Measurements from ENCODE around the gene MPEG1.

MPEG1 gene

DNA sequence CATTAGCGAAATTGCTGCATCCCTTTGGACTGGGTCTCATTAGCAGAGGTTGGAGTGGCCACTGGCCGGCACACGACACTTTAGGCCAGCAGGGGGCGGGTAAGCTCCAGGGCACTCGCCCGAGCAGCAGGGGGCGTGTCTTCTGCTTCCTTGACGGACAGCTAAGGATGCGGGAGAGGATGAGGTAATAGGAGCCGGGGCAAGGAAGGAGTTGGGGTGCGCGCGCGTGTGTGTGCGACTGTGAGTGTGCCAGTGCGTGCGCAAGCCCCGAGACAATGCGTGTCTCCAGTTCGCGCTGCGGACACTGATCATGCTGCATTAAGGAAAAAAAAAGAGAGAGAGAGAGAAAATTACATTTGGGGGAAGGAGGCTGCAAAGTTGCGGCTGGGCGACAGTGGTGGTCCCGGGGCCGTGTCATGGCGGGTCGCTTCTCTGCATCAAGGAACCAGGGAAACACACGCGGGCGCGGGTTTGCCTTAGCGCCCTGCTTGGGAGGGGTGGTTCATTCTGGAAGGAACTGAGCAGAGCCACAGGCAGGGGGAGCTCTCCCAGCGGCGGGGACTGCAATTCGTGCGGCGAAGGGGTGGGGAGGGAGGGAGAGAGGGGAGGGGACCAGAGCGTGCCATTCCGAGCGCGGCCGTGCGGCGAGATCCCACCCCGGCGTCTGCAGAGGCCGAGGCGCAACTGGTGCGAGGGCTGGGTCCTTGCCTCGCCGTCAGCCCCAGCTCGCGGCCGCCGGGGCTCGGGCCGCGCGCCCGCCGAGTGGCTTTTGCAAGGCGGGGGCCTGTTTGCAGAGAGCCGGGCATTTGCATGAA lies 41.0 kb downstream of the MPEG1 start, which contains the start of gene DTX4:
TSS of gene DTX4 (plus strand) at position 625 of the 815 bp plus-strand sequence. CDS start 464 bp downstream, outside the sequence.
- TF ChIP-seq, protein P1, sequence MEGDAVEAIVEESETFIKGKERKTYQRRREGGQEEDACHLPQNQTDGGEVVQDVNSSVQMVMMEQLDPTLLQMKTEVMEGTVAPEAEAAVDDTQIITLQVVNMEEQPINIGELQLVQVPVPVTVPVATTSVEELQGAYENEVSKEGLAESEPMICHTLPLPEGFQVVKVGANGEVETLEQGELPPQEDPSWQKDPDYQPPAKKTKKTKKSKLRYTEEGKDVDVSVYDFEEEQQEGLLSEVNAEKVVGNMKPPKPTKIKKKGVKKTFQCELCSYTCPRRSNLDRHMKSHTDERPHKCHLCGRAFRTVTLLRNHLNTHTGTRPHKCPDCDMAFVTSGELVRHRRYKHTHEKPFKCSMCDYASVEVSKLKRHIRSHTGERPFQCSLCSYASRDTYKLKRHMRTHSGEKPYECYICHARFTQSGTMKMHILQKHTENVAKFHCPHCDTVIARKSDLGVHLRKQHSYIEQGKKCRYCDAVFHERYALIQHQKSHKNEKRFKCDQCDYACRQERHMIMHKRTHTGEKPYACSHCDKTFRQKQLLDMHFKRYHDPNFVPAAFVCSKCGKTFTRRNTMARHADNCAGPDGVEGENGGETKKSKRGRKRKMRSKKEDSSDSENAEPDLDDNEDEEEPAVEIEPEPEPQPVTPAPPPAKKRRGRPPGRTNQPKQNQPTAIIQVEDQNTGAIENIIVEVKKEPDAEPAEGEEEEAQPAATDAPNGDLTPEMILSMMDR (IDR thresholded peaks at IDR 0.05; ENCODE audit: poor library complexity, severe bottlenecking): peak; percentile 98
- ATAC-seq (ENCODE audit: low read depth) (peak; percentile 59), DNase-seq (ENCODE audit: low spot score) (peak; percentile 92)
- peaks cover 14% of the 10 kb centered on the region for H3K4me1 ChIP-seq (ENCODE audit: insufficient read depth, poor library complexity, severe bottlenecking)
- H3K27ac ChIP-seq (ENCODE audit: poor library complexity, severe bottlenecking): peak within 1 kb of the TSS; percentile 95
- no peaks in the 10 kb centered on the region for H3K9me3 ChIP-seq (ENCODE audit: severe bottlenecking)
- no peaks in the 10 kb centered on the region for H3K36me3 ChIP-seq (ENCODE audit: low read depth)
- no peaks in the 10 kb centered on the region for H3K27me3 ChIP-seq (ENCODE audit: insufficient read depth, poor library complexity, severe bottlenecking)
- H3K4me3 ChIP-seq (ENCODE audit: severe bottlenecking): peak within 1 kb of the TSS; percentile 79

DNA sequence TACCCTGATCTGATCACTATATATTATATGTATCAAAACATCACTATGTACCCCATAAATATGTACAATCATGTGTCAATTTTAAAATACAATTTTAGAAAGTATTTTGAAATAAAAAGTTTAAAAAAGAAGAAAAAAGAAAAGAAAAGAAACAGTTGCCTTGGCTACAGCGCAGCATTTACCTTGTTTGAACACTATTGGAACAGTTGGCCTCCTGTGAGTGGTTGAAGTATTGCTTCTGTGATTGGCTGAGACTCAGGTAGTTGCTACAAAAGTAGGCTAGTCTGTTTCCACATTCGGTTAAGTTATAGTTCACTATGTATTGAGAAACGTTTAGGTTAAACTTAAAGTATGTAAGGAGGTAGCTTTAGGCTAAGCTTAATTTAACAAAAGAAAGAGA lies 48.7 kb downstream of the MPEG1 start:
- no peaks in the 10 kb centered on the region for H3K9me3 ChIP-seq (ENCODE audit: severe bottlenecking)
- H3K27me3 ChIP-seq (ENCODE audit: insufficient read depth, poor library complexity, severe bottlenecking): no peaks in the 10 kb centered on the region
- H3K36me3 ChIP-seq (ENCODE audit: low read depth): no peaks in the 10 kb centered on the region
- TF ChIP-seq, protein P1 (IDR thresholded peaks at IDR 0.05; ENCODE audit: poor library complexity, severe bottlenecking): no peak
- H3K4me3 ChIP-seq (ENCODE audit: severe bottlenecking): no peak overlapping the region
- no peaks in the 10 kb centered on the region for H3K4me1 ChIP-seq (ENCODE audit: insufficient read depth, poor library complexity, severe bottlenecking)
- ATAC-seq (ENCODE audit: low read depth): no peak
- DNase-seq (ENCODE audit: low spot score): no peak
- H3K27ac ChIP-seq (ENCODE audit: poor library complexity, severe bottlenecking): no peak overlapping the region
